ENCODE measurements around the gene OSTN.

Gene OSTN

DNA sequence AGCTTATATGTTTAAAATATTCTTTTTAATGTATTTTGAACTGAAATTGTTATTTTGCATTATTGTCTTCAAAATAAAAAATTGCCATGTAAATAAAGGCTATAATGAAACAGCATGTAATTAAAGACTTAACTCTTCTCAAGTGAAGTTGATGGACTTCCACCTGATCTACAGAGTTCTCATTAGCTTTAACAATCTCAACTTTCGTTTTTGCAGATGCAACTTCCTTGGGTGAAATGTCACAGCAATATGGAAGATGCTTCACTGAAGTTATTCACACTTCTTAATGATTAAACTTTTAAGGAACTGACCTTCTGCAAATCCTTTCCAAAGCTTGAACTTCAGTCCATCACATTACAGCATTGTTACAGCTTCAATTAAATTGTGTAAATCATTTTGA lies 63.6 kb downstream of the OSTN start:
- TF ChIP-seq ZNF8 (CRISPR knock-in tag; IDR thresholded peaks at IDR 0.05) (no peak), RARB (CRISPR knock-in tag; IDR thresholded peaks at IDR 0.05) (no peak)
- ATAC-seq: no peak

DNA sequence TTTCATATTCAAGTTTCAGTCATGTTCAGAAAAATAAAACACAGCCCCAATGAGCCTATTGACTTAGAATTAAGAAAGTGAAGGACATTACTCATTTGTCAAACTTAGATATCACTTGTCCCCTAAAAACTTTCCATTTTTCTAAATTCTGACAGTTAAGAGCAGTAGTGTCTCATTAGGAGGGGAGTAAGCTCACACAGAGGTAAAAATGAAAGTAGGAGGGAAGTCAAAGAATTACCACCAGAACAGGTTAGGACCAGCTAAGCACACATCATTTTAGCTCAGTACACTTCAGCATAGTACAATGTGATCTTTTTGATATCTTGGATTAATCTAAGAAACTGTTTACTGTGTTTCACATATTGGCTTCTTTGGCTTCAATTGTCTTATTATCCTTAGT lies 64.3 kb downstream of the OSTN start:
- ATAC-seq: peak; percentile 67
- TF ChIP-seq RARB (CRISPR knock-in tag; IDR thresholded peaks at IDR 0.05): no peak
- no peak for TF ChIP-seq ZFP30 (CRISPR knock-in tag; IDR thresholded peaks at IDR 0.05)
- no peak for TF ChIP-seq TCF4 (CRISPR knock-in tag; IDR thresholded peaks at IDR 0.05; ENCODE audit: borderline replicate concordance)
- no peak for TF ChIP-seq ZFP3 (CRISPR knock-in tag; IDR thresholded peaks at IDR 0.05)
- no peak for TF ChIP-seq ESRRG (CRISPR knock-in tag; IDR thresholded peaks at IDR 0.05)
- TF ChIP-seq OSR1 (CRISPR knock-in tag; IDR thresholded peaks at IDR 0.05): no peak
- no peak for TF ChIP-seq CSDC2 (CRISPR knock-in tag; IDR thresholded peaks at IDR 0.05)
- TF ChIP-seq PPARA (CRISPR knock-in tag; IDR thresholded peaks at IDR 0.05; ENCODE audit: borderline replicate concordance): no peak
- TF ChIP-seq ZNF565 (CRISPR knock-in tag; conservative IDR thresholded peaks at IDR 0.05; ENCODE audit: low read depth): no peak
- no peak for TF ChIP-seq GLIS3 (CRISPR knock-in tag; IDR thresholded peaks at IDR 0.05)
- TF ChIP-seq, protein P1, sequence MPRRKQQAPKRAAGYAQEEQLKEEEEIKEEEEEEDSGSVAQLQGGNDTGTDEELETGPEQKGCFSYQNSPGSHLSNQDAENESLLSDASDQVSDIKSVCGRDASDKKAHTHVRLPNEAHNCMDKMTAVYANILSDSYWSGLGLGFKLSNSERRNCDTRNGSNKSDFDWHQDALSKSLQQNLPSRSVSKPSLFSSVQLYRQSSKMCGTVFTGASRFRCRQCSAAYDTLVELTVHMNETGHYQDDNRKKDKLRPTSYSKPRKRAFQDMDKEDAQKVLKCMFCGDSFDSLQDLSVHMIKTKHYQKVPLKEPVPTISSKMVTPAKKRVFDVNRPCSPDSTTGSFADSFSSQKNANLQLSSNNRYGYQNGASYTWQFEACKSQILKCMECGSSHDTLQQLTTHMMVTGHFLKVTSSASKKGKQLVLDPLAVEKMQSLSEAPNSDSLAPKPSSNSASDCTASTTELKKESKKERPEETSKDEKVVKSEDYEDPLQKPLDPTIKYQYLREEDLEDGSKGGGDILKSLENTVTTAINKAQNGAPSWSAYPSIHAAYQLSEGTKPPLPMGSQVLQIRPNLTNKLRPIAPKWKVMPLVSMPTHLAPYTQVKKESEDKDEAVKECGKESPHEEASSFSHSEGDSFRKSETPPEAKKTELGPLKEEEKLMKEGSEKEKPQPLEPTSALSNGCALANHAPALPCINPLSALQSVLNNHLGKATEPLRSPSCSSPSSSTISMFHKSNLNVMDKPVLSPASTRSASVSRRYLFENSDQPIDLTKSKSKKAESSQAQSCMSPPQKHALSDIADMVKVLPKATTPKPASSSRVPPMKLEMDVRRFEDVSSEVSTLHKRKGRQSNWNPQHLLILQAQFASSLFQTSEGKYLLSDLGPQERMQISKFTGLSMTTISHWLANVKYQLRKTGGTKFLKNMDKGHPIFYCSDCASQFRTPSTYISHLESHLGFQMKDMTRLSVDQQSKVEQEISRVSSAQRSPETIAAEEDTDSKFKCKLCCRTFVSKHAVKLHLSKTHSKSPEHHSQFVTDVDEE (CRISPR knock-in tag; IDR thresholded peaks at IDR 0.05): no peak
- TF ChIP-seq TOX (CRISPR knock-in tag; IDR thresholded peaks at IDR 0.05; ENCODE audit: borderline replicate concordance): no peak

DNA sequence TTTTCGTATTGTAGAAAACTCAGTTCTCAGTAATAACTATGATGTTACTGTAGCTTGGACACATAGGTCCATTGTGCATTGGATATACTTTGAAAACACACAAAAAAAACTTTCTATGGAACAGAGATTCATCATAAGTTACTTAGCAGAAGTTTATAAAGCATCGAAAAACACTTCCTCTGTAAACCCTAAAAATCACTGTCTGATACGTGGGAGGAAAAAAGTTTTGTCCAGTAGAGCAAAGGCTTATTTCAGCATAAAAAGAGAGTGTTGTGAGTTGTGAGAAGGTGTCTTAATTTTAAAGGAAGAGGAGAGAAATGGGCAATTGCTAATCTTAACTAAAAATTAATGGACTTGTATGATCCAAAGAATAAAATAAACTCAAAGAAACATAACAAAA lies 64.8 kb downstream of the OSTN start:
- ATAC-seq: no peak
- TF ChIP-seq RARB (CRISPR knock-in tag; IDR thresholded peaks at IDR 0.05): no peak
- TF ChIP-seq, protein P2, sequence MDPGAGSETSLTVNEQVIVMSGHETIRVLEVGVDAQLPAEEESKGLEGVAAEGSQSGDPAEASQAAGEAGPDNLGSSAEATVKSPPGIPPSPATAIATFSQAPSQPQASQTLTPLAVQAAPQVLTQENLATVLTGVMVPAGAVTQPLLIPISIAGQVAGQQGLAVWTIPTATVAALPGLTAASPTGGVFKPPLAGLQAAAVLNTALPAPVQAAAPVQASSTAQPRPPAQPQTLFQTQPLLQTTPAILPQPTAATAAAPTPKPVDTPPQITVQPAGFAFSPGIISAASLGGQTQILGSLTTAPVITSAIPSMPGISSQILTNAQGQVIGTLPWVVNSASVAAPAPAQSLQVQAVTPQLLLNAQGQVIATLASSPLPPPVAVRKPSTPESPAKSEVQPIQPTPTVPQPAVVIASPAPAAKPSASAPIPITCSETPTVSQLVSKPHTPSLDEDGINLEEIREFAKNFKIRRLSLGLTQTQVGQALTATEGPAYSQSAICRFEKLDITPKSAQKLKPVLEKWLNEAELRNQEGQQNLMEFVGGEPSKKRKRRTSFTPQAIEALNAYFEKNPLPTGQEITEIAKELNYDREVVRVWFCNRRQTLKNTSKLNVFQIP (CRISPR knock-in tag; IDR thresholded peaks at IDR 0.05; ENCODE audit: borderline replicate concordance, low read depth): no peak
- TF ChIP-seq ISL1 (CRISPR knock-in tag; IDR thresholded peaks at IDR 0.05): no peak

DNA sequence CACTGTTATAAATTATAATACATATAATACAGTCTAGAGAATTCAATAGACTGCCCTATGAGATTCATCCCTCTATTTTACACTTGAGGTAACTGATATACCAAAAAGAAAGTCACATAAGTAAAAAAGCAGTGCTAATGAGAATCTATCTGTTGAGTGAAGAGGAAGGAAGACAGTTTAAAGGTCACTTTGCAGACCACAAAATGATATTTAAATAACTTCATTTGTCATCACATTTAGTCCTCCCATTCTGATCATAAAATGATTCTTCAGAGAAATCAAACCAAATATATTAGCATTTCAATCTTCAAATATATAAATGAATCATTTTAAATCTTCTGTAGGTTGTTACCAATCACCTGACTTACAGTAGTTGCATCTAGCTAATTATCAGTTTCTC lies 69.7 kb downstream of the OSTN start:
- TF ChIP-seq ISL1 (CRISPR knock-in tag; IDR thresholded peaks at IDR 0.05) (no peak), TCF4 (CRISPR knock-in tag; IDR thresholded peaks at IDR 0.05; ENCODE audit: borderline replicate concordance) (no peak), OSR1 (CRISPR knock-in tag; IDR thresholded peaks at IDR 0.05) (no peak), ZNF70 (CRISPR knock-in tag; IDR thresholded peaks at IDR 0.05) (no peak), BACH2 (CRISPR knock-in tag; IDR thresholded peaks at IDR 0.05; ENCODE audit: borderline replicate concordance) (no peak), ZC3H10 (CRISPR knock-in tag; IDR thresholded peaks at IDR 0.05) (no peak), ZFP3 (CRISPR knock-in tag; IDR thresholded peaks at IDR 0.05) (no peak), ZFP30 (CRISPR knock-in tag; IDR thresholded peaks at IDR 0.05) (no peak), ZNF565 (CRISPR knock-in tag; conservative IDR thresholded peaks at IDR 0.05; ENCODE audit: low read depth) (no peak), RARB (CRISPR knock-in tag; IDR thresholded peaks at IDR 0.05) (no peak), SNAI2 (CRISPR knock-in tag; IDR thresholded peaks at IDR 0.05) (no peak), ARNTL (CRISPR knock-in tag; IDR thresholded peaks at IDR 0.05; ENCODE audit: borderline replicate concordance, low read depth) (no peak), ZNF8 (CRISPR knock-in tag; IDR thresholded peaks at IDR 0.05) (no peak), CSDC2 (CRISPR knock-in tag; IDR thresholded peaks at IDR 0.05) (no peak)
- TF ChIP-seq, protein P3, sequence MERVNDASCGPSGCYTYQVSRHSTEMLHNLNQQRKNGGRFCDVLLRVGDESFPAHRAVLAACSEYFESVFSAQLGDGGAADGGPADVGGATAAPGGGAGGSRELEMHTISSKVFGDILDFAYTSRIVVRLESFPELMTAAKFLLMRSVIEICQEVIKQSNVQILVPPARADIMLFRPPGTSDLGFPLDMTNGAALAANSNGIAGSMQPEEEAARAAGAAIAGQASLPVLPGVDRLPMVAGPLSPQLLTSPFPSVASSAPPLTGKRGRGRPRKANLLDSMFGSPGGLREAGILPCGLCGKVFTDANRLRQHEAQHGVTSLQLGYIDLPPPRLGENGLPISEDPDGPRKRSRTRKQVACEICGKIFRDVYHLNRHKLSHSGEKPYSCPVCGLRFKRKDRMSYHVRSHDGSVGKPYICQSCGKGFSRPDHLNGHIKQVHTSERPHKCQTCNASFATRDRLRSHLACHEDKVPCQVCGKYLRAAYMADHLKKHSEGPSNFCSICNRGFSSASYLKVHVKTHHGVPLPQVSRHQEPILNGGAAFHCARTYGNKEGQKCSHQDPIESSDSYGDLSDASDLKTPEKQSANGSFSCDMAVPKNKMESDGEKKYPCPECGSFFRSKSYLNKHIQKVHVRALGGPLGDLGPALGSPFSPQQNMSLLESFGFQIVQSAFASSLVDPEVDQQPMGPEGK (CRISPR knock-in tag; IDR thresholded peaks at IDR 0.05; ENCODE audit: borderline replicate concordance): no peak
- TF ChIP-seq, protein P2 (CRISPR knock-in tag; IDR thresholded peaks at IDR 0.05; ENCODE audit: borderline replicate concordance, low read depth): no peak
- TF ChIP-seq, protein P4, sequence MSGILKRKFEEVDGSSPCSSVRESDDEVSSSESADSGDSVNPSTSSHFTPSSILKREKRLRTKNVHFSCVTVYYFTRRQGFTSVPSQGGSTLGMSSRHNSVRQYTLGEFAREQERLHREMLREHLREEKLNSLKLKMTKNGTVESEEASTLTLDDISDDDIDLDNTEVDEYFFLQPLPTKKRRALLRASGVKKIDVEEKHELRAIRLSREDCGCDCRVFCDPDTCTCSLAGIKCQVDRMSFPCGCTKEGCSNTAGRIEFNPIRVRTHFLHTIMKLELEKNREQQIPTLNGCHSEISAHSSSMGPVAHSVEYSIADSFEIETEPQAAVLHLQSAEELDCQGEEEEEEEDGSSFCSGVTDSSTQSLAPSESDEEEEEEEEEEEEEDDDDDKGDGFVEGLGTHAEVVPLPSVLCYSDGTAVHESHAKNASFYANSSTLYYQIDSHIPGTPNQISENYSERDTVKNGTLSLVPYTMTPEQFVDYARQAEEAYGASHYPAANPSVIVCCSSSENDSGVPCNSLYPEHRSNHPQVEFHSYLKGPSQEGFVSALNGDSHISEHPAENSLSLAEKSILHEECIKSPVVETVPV (CRISPR knock-in tag; IDR thresholded peaks at IDR 0.05): no peak
- TF ChIP-seq, protein P1 (CRISPR knock-in tag; IDR thresholded peaks at IDR 0.05): no peak
- no peak for ATAC-seq

Data from SK-N-SH treated with all-trans-retinoic acid at 6 μM for 48 hours (cell line).